Measurements from ENCODE around the gene GPR17.

The GPR17 gene

GRCh38 chr2:127685410-127686080 is 39.6 kb downstream of the GPR17 start:
- Histone ChIP-seq H3K9ac (ENCODE audit: low read length in 2 of 2) (peak overlapping the region; percentile 6 to 21), H3K9me3 (ENCODE audit: control insufficient read depth in 2 of 2, low read length in 2 of 2) (no peaks in the 10 kb centered on the region), H3K27me3 (ENCODE audit: control insufficient read depth in 1 of 2, insufficient read depth in 2 of 2, low read length in 2 of 2) (no peaks in the 10 kb centered on the region), H3K4me1 (ENCODE audit: control insufficient read depth, insufficient read depth, low read length) (peaks cover 30% of the 10 kb centered on the region), H3K36me3 (ENCODE audit: control insufficient read depth in 2 of 2, insufficient read depth in 2 of 2, low read length in 2 of 2) (no peaks in the 10 kb centered on the region), H3K27ac (ENCODE audit: low read length) (peak overlapping the region; percentile 11), H3K4me3 (ENCODE audit: low read length in 2 of 2) (no peak overlapping the region)

DNA sequence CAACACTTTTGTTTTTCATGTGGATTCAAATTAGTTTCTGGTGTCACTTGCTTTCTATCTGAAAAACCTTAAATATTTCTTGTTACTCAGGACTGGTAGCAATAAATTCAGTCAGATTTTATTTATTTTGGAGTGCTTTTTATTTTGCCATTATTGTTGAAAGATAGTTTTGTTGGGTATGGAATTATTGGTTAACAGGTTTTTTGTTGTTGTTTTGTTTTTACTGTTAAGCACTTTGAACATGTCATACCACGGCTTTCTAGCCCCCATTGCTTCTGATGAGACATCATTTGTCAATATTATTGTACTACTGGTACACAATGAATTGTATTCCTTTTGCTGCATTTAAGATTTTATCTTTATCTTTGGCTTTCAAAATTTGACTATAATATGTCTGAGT is 42.5 kb downstream of the GPR17 start:
- Histone ChIP-seq H3K27ac (ENCODE audit: low read length) (no peak overlapping the region), H3K27me3 (ENCODE audit: control insufficient read depth in 1 of 2, insufficient read depth in 2 of 2, low read length in 2 of 2) (no peaks in the 10 kb centered on the region), H3K4me3 (ENCODE audit: low read length in 2 of 2) (no peak overlapping the region), H3K4me1 (ENCODE audit: control insufficient read depth, insufficient read depth, low read length) (peaks cover 6% of the 10 kb centered on the region), H3K36me3 (ENCODE audit: control insufficient read depth in 2 of 2, insufficient read depth in 2 of 2, low read length in 2 of 2) (no peaks in the 10 kb centered on the region), H3K9me3 (ENCODE audit: control insufficient read depth in 2 of 2, low read length in 2 of 2) (no peaks in the 10 kb centered on the region), H3K9ac (ENCODE audit: low read length in 2 of 2) (no peak overlapping the region)

DNA sequence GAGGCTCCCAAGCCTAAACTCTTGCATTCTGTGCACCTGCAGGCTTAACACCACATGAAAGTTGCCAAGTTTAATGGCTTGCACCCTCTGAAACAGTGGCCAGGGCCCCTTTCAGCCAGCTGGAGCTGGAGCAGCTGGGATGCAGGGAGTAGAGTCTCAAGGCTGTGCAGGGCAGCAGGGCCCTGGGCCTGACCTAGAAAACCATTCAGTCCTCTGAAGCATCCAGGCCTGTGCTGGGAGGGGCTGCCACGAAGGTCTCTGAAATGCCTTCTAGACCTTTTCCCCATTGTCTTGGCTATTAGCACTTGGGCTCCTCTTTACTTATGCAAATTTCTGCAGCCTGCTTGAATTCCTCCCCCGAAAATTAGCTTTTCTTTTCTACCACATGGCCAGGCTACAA is 44.7 kb downstream of the GPR17 start:
- no peak overlapping the region for H3K4me3 ChIP-seq (ENCODE audit: low read length in 2 of 2)
- H3K36me3 ChIP-seq (ENCODE audit: control insufficient read depth in 2 of 2, insufficient read depth in 2 of 2, low read length in 2 of 2): no peaks in the 10 kb centered on the region
- H3K4me1 ChIP-seq (ENCODE audit: control insufficient read depth, insufficient read depth, low read length): peaks cover 3% of the 10 kb centered on the region
- no peak overlapping the region for H3K9ac ChIP-seq (ENCODE audit: low read length in 2 of 2)
- H3K27ac ChIP-seq (ENCODE audit: low read length): no peak overlapping the region
- no peaks in the 10 kb centered on the region for H3K27me3 ChIP-seq (ENCODE audit: control insufficient read depth in 1 of 2, insufficient read depth in 2 of 2, low read length in 2 of 2)
- no peaks in the 10 kb centered on the region for H3K9me3 ChIP-seq (ENCODE audit: control insufficient read depth in 2 of 2, low read length in 2 of 2)

DNA sequence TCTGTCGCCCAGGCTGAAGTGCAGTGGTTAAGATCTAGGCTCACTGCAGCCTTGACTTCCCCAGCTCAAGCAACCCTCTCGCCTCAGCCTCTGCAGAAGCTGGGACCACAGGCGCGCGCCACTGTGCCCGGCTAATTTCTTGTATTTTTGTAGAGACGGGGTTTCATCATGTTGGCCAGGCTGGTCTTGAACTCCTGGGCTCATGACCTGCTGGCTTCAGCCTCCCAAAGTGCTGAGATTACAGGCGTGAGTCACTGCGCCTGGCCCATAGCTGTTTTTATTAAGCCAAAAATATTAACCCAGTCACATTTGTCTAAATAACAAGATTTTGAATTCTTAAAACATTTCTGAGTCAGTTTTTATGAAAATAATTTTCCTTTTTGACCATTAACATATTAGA is 49.0 kb downstream of the GPR17 start:
- peak overlapping the region in 1 of 2 donors; percentile 47 for H3K9ac ChIP-seq (ENCODE audit: low read length in 2 of 2)
- H3K36me3 ChIP-seq (ENCODE audit: control insufficient read depth in 2 of 2, insufficient read depth in 2 of 2, low read length in 2 of 2): no peaks in the 10 kb centered on the region
- H3K27me3 ChIP-seq (ENCODE audit: control insufficient read depth in 1 of 2, insufficient read depth in 2 of 2, low read length in 2 of 2): no peaks in the 10 kb centered on the region
- H3K27ac ChIP-seq (ENCODE audit: low read length): no peak overlapping the region
- peak overlapping the region in 1 of 2 donors; percentile 66 for H3K4me3 ChIP-seq (ENCODE audit: low read length in 2 of 2)
- no peaks in the 10 kb centered on the region for H3K9me3 ChIP-seq (ENCODE audit: control insufficient read depth in 2 of 2, low read length in 2 of 2)
- peaks cover 3% of the 10 kb centered on the region for H3K4me1 ChIP-seq (ENCODE audit: control insufficient read depth, insufficient read depth, low read length)

- Histone ChIP-seq H3K4me3 (ENCODE audit: low read length in 2 of 2) (peak overlapping the region; percentile 5 to 66), H3K36me3 (ENCODE audit: control insufficient read depth in 2 of 2, insufficient read depth in 2 of 2, low read length in 2 of 2) (no peaks in the 10 kb centered on the region), H3K9me3 (ENCODE audit: control insufficient read depth in 2 of 2, low read length in 2 of 2) (no peaks in the 10 kb centered on the region), H3K4me1 (ENCODE audit: control insufficient read depth, insufficient read depth, low read length) (peaks cover 5% of the 10 kb centered on the region), H3K9ac (ENCODE audit: low read length in 2 of 2) (peak overlapping the region; percentile 47 to 51), H3K27ac (ENCODE audit: low read length) (no peak overlapping the region), H3K27me3 (ENCODE audit: control insufficient read depth in 1 of 2, insufficient read depth in 2 of 2, low read length in 2 of 2) (no peaks in the 10 kb centered on the region)
Measured at GRCh38 chr2:127695491-127696472, 49.8 kb downstream of the GPR17 start.

DNA sequence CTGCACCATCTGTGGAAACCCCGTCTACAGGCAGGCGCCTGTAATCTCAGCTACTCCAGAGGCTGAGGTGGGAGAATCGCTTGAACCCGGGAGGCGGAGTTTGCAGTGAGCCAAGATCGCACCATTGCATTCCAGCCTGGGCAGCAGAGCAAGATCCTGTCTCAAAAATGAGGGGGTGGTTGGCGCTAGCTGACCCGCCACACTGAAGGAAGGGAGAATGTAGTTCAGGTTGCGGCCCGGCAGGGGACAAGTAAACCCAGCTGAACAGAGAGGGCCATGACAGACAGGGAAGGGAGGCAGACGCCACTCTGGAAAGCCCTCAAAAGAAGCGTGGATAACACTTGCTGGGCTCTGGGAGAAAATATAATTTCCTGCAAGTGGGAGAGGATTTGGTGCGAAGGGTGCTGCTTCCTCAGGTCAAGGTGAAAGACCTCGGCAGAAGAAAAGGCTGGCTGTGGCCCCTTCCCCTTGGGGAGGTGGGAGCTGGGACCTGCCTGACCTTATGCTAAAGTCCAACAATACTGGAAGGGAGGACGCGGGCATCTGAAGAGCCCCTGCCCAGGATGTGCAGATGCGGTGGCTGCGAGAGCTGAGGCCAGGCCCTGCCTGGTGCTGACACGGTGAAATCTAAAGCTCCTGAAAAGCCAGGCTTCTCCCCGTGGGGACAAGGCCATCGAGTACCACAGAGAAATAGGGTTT is 51.7 kb downstream of the GPR17 start:
- no peak overlapping the region for H3K9ac ChIP-seq (ENCODE audit: low read length in 2 of 2)
- no peak overlapping the region for H3K27ac ChIP-seq (ENCODE audit: low read length)
- H3K9me3 ChIP-seq (ENCODE audit: control insufficient read depth in 2 of 2, low read length in 2 of 2): no peaks in the 10 kb centered on the region
- H3K36me3 ChIP-seq (ENCODE audit: control insufficient read depth in 2 of 2, insufficient read depth in 2 of 2, low read length in 2 of 2): no peaks in the 10 kb centered on the region
- H3K4me1 ChIP-seq (ENCODE audit: control insufficient read depth, insufficient read depth, low read length): peaks cover 17% of the 10 kb centered on the region
- H3K4me3 ChIP-seq (ENCODE audit: low read length in 2 of 2): no peak overlapping the region
- H3K27me3 ChIP-seq (ENCODE audit: control insufficient read depth in 1 of 2, insufficient read depth in 2 of 2, low read length in 2 of 2): no peaks in the 10 kb centered on the region

GRCh38 chr2:127698553-127699355 is 52.8 kb downstream of the GPR17 start:
- H3K27ac ChIP-seq (ENCODE audit: low read length): no peak overlapping the region
- no peak overlapping the region for H3K4me3 ChIP-seq (ENCODE audit: low read length in 2 of 2)
- H3K27me3 ChIP-seq (ENCODE audit: control insufficient read depth in 1 of 2, insufficient read depth in 2 of 2, low read length in 2 of 2): no peaks in the 10 kb centered on the region

GRCh38 chr2:127700527-127701192 is 54.7 kb downstream of the GPR17 start:
- Histone ChIP-seq H3K9me3 (ENCODE audit: control insufficient read depth in 2 of 2, low read length in 2 of 2) (no peaks in the 10 kb centered on the region), H3K4me3 (ENCODE audit: low read length in 2 of 2) (peak overlapping the region; percentile 83 to 87), H3K9ac (ENCODE audit: low read length in 2 of 2) (peak overlapping the region; percentile 73 to 90), H3K36me3 (ENCODE audit: control insufficient read depth in 2 of 2, insufficient read depth in 2 of 2, low read length in 2 of 2) (peaks cover 0 to 3% of the 10 kb centered on the region in 2 donors), H3K4me1 (ENCODE audit: control insufficient read depth, insufficient read depth, low read length) (peaks cover 23% of the 10 kb centered on the region), H3K27ac (ENCODE audit: low read length) (peak overlapping the region; percentile 88), H3K27me3 (ENCODE audit: control insufficient read depth in 1 of 2, insufficient read depth in 2 of 2, low read length in 2 of 2) (no peaks in the 10 kb centered on the region)

More at GRCh38 chr2:127698553-127699355, 52.8 kb downstream of the GPR17 start:
- H3K9ac ChIP-seq (ENCODE audit: low read length in 2 of 2): no peak overlapping the region
- H3K36me3 ChIP-seq (ENCODE audit: control insufficient read depth in 2 of 2, insufficient read depth in 2 of 2, low read length in 2 of 2): peaks cover 0 to 3% of the 10 kb centered on the region in 2 donors
- H3K4me1 ChIP-seq (ENCODE audit: control insufficient read depth, insufficient read depth, low read length): peaks cover 26% of the 10 kb centered on the region
- H3K9me3 ChIP-seq (ENCODE audit: control insufficient read depth in 2 of 2, low read length in 2 of 2): no peaks in the 10 kb centered on the region

DNA sequence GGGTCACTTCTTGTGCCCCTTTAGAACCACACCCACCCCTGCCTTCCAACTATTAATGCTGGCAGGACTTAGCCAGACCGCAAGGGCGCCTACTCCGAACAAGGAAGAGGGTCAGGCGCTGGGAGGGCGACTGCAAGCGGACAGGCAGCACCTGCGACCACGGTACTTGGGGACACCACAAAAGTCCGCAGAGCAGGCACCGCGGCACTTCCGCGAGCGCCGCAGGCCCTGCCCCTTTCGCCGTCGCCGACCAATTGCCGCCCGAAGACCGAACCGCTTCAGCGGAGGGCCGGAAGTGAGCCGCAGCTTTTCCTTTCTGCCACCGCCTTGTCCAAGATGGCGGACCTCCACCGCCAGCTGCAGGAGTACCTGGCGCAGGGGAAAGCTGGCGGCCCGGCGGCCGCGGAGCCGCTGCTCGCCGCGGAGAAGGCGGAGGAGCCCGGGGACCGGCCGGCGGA is 55.3 kb downstream of the GPR17 start, which contains the start of gene SFT2D3:
Gene SFT2D3, plus strand, starts transcription at position 305 of the 458 bp plus-strand sequence. Its CDS starts 32 bp downstream, at position 337.
- H3K36me3 ChIP-seq (ENCODE audit: control insufficient read depth in 2 of 2, insufficient read depth in 2 of 2, low read length in 2 of 2): peaks cover 4 to 8% of the 10 kb centered on the region in 2 donors
- H3K27ac ChIP-seq (ENCODE audit: low read length): peak within 1 kb of the TSS; percentile 88
- H3K4me1 ChIP-seq (ENCODE audit: control insufficient read depth, insufficient read depth, low read length): peaks cover 23% of the 10 kb centered on the region
- H3K4me3 ChIP-seq (ENCODE audit: low read length in 2 of 2): peak within 1 kb of the TSS; percentile 83 to 87
- H3K9me3 ChIP-seq (ENCODE audit: control insufficient read depth in 2 of 2, low read length in 2 of 2): no peaks in the 10 kb centered on the region
- H3K27me3 ChIP-seq (ENCODE audit: control insufficient read depth in 1 of 2, insufficient read depth in 2 of 2, low read length in 2 of 2): no peaks in the 10 kb centered on the region
- peak within 1 kb of the TSS; percentile 73 to 90 for H3K9ac ChIP-seq (ENCODE audit: low read length in 2 of 2)

Data from stomach smooth muscle (tissue), 2 donors.